ENCODE data around the gene VPS37B. TPM values are rescaled to one million over a fixed set of nuclear protein-coding genes. Genes with fewer than 3 reads are reported as not detected.
A peak's percentile ranks its signal among the peaks of the same experiment; 100 is the strongest.
"Not testable (repeated sequence)": the region's sequence is repeated elsewhere in the genome, so short reads cannot be mapped to it uniquely, and the experiment has no call there.

Gene VPS37B, protein sequence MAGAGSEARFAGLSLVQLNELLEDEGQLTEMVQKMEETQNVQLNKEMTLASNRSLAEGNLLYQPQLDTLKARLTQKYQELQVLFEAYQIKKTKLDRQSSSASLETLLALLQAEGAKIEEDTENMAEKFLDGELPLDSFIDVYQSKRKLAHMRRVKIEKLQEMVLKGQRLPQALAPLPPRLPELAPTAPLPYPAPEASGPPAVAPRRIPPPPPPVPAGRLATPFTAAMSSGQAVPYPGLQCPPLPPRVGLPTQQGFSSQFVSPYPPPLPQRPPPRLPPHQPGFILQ
- 47.3 and 52.1 TPM in 2 replicates for total RNA-seq
- polyA plus RNA-seq, result 31.7 and 47.4 TPM in 2 replicates

- Histone ChIP-seq H3K9me3 (ENCODE audit: low read depth) (no peaks in the 10 kb centered on the region), H3K27ac (peak within 1 kb of the TSS; percentile 99), H3K27me3 (no peaks in the 10 kb centered on the region), H3K4me3 (peak within 1 kb of the TSS; percentile 74), H3K36me3 (no peaks in the 10 kb centered on the region), H3K4me1 (ENCODE audit: low read depth) (peaks cover 31% of the 10 kb centered on the region)
- TF ChIP-seq CTCF (IDR thresholded peaks at IDR 0.05; ENCODE audit: low read depth, low read length), result no peak
- DNase-seq (ENCODE audit: low read depth in 1 of 2, low spot score in 1 of 2), result peak; percentile 77 to 92
Observed at GRCh38 chr12:122895704-122896636, at the start of gene VPS37B. TSS of gene VPS37B (minus strand) at chr12:122896124. CDS start at chr12:122896062, 62 bp downstream.

DNA sequence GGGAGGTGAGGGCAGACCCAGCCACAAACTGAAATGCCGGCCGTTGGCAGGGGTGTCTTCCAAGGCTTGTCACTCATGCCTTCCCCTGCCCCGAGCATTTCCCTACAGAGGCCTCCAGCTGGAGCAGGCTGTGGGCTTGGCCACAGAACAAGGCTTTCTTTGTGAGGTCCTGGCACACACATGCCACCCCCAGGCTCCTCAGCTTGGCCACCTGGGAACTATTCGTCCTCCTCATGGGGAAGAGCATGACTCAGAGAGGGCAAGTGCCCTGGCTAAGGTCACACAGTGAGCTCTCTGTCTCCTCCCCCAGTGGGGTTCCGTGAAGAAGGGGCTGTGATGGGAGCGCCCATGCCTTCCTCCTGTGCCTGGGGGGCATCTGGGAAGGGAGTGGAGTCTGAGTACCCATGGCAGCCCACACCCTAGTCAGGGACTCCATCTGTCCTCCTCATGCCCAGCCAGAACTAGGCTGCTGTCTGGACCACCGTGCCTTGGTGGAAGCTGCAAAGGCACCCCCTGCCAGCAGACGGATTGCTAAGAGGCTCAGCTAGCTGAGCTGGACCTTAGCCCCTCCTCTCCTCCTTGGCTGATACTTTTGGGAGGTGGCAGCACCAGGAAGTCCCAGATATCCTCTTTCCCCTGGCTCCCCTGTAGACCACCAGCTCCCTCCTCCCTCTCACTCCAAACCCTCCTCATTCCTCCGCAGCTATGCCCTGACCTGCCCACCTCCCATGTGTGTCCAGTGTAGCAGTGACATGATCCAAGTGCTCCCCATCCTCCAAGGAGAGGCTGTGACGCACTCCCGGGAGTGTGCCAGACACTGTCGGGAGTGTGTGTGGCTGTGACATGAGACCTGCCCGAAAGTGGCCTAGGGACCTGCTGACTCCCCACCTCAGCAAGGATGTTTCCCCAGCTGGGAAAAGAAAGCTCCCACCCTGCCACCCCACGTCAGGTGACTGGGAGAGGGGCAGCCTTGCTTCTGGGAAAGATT lies 49.0 kb upstream of the VPS37B start:
- peak in 1 of 2 donors; percentile 58 for DNase-seq (ENCODE audit: low read depth in 1 of 2, low spot score in 1 of 2)
- no peak overlapping the region for H3K27ac ChIP-seq
- no peaks in the 10 kb centered on the region for H3K9me3 ChIP-seq (ENCODE audit: low read depth)
- H3K36me3 ChIP-seq, result no peaks in the 10 kb centered on the region
- no peak overlapping the region for H3K4me3 ChIP-seq
- H3K4me1 ChIP-seq (ENCODE audit: low read depth), result no peaks in the 10 kb centered on the region
- H3K27me3 ChIP-seq, result no peaks in the 10 kb centered on the region
- no peak for TF ChIP-seq CTCF (IDR thresholded peaks at IDR 0.05; ENCODE audit: low read depth, low read length)

DNA sequence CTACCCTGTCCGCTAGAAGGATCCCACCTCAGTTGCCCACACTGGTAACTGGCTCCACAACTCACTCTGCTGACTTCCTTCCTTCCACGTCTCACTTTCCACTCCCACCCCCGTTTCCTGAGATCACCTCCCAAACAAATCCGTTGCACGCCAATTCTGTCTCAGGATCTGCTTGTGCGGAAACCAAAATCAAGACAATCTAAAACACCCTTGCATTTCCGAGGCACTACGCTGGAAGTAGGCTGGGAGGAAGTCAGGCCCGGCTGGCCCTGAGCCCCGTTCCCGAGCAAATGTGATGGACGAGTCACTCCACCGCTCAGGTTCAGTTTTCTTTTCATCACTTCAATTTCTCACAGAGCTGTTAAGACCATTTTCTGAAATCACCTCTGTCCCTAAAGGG lies 47.3 kb upstream of the VPS37B start:
- no peak for TF ChIP-seq CTCF (IDR thresholded peaks at IDR 0.05; ENCODE audit: low read depth, low read length)
- Histone ChIP-seq H3K27ac (no peak overlapping the region), H3K27me3 (no peaks in the 10 kb centered on the region), H3K4me1 (ENCODE audit: low read depth) (no peaks in the 10 kb centered on the region), H3K36me3 (no peaks in the 10 kb centered on the region), H3K4me3 (no peak overlapping the region), H3K9me3 (ENCODE audit: low read depth) (no peaks in the 10 kb centered on the region)
- peak in 1 of 2 donors; percentile 34 for DNase-seq (ENCODE audit: low read depth in 1 of 2, low spot score in 1 of 2)

- no peaks in the 10 kb centered on the region for H3K4me1 ChIP-seq (ENCODE audit: low read depth)
- H3K4me3 ChIP-seq, result no peak overlapping the region
- no peak for TF ChIP-seq CTCF (IDR thresholded peaks at IDR 0.05; ENCODE audit: low read depth, low read length)
- no peaks in the 10 kb centered on the region for H3K27me3 ChIP-seq
- no peaks in the 10 kb centered on the region for H3K36me3 ChIP-seq
- H3K27ac ChIP-seq, result no peak overlapping the region
- DNase-seq (ENCODE audit: low read depth in 1 of 2, low spot score in 1 of 2), result no peak
- no peaks in the 10 kb centered on the region for H3K9me3 ChIP-seq (ENCODE audit: low read depth)
Observed at GRCh38 chr12:122942637-122943036, 46.7 kb upstream of the VPS37B start.

- not testable (repeated sequence) for H3K36me3 ChIP-seq; H3K4me3 ChIP-seq; H3K9me3 ChIP-seq (ENCODE audit: low read depth); H3K27ac ChIP-seq; H3K4me1 ChIP-seq (ENCODE audit: low read depth); H3K27me3 ChIP-seq
- DNase-seq (ENCODE audit: low read depth in 1 of 2, low spot score in 1 of 2), result peak in 1 of 2 donors; percentile 19
Observed at GRCh38 chr12:122941351-122941750, 45.4 kb upstream of the VPS37B start.
